Activated CD8-positive, alpha-beta memory T cell treated with anti-CD3 and anti-CD28 coated beads for 36 hours (primary cell): ENCODE measurements around the gene MEOX1. TPM values are rescaled to one million over a fixed set of nuclear protein-coding genes. Genes with fewer than 3 reads are reported as not detected.
"Not testable (repeated sequence)": the region's sequence is repeated elsewhere in the genome, so short reads cannot be mapped to it uniquely, and the experiment has no call there.

Experiments used
- CTCF ChIA-PET: fragments of 350-600 bp; sonication (Branson Sonifier 250); formaldehyde crosslinking; loops from one replicate; lab custom pipeline; 2021; ENCODE audit warnings: antibody characterized with exemption; lab: Charles Lee
- POLR2A ChIA-PET: fragments of 350-600 bp; sonication (Branson Sonifier 250); formaldehyde crosslinking; loops from one replicate; lab custom pipeline; 2021; ENCODE audit warnings: antibody characterized with exemption; lab: Charles Lee
- total RNA-seq, 2 experiments: library from RNA; stranded (reverse); gene quantifications; one replicate each; pipeline ENCODE4 v1.2.3, GENCODE V29; 2021

Gene MEOX1
- total RNA-seq, 2 experiments from 2014 or later = 0.42 to 0.55 TPM

DNA sequence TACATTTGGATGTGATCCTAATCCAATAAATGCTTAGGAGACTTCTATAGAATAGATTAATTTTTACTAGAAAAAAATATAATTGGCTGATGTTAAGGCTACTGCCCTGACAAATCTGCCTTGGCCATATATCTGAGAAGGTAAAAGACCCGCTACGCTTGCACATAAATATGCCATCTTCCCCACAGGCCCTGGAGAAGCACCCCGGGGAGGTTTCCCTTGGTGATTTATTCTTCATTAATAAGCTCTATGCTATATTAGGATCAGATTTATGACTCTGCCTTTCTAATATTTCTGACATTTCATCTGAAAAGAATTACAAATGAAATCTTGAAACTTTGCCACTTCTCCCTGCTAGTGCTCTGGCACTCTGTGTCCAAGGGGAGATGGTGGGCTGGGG lies 27.4 kb upstream of the MEOX1 start:
- POLR2A ChIA-PET = no interaction called here
- CTCF ChIA-PET = interaction anchor here (0.9 to 13.1 kb wide), 3 partner anchors 69 to 112 kb away, joined by 3 to 187 read pairs (median 4); partner anchors contain the start of gene SOST

DNA sequence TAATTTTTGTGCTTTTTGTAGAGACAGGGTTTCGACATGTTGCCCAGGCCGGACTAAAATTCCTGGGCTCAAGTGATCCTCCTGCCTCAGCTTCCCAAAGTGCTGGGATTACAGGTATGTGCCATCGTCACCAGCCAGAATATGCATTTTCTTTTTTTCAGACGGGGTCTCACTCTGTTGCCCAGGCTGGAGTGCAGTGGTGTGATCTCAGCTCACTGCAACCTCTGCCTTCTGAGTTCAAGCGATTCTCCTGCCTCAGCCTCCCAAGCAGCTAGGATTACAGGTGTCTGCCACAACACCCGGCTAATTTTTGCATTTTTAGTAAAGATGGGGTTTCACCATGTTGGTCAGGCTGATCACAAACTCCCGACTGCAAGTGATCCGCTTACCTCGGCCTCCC lies 25.2 kb upstream of the MEOX1 start:
- POLR2A ChIA-PET = interaction anchor here (0.7 kb wide), 1 partner anchor 92 kb away, joined by 6 read pairs; the partner anchor contains the start of gene DUSP3
- CTCF ChIA-PET = not testable (repeated sequence)

DNA sequence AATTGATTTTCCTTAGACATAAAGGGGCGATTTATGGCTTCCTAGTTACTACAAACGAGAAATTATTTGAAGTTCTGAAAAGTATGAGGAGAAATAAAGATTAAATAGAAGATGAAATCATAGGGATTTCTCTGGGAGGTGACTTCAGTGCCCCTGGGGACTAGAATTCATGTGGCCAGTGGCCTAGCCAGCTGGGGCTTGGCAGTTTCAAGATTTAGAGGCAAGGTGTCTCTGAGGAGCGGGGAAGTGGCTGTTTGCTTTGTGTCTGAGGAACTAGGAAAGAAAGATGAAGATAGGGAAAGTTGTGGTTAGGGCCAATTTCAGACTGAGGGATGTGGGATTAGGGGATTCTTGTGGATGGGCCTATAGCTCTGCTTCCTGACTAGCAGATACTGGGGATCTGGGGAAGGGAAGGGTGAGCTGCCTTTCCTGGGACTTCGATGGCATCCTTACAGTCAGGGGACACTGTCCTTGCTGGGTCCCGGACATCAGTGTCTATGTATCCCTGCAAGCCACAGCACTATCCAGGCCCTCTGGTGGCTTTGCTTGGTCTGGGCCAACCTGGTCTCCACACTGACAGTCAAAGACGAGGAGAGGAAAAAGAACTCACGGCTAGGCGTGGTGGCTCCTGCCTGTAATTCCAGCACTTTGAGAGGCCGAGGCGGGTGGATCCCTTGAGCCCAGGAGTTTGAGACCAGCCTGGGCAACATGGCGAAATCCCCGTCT lies 22.4 kb upstream of the MEOX1 start:
- CTCF ChIA-PET = interaction anchor here (0.9 to 2.1 kb wide), 4 partner anchors 10 to 107 kb away, joined by 4 to 5 read pairs (median 4); no protein-coding TSS in a partner anchor
- POLR2A ChIA-PET = no interaction called here

GRCh38 chr17:43680461-43680860 lies 18.7 kb upstream of the MEOX1 start:
- ChIA-PET CTCF (no interaction called here), POLR2A (no interaction called here)

GRCh38 chr17:43679911-43680310 lies 18.2 kb upstream of the MEOX1 start:
- POLR2A ChIA-PET = no interaction called here
- CTCF ChIA-PET = no interaction called here

DNA sequence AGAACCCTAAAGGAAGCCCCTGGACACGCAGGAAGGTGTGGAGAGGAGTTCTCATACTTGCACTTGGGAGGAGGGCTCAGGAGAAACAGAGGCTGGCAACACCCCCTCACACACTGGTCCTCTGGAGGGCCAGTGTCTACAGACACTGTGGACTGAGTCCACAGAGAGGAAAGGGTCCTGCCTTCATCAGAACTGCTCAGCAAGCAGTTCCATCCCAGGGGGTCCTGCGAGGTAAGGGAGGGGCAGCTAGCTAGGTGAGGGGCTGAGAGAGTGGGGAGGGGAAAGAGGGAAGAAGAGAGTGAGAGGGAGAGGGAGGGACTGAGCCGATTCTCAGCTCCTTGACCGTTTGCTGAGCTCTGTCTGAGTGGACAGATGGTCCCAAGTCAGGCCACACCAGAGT lies 17.7 kb upstream of the MEOX1 start:
- CTCF ChIA-PET = no interaction called here

DNA sequence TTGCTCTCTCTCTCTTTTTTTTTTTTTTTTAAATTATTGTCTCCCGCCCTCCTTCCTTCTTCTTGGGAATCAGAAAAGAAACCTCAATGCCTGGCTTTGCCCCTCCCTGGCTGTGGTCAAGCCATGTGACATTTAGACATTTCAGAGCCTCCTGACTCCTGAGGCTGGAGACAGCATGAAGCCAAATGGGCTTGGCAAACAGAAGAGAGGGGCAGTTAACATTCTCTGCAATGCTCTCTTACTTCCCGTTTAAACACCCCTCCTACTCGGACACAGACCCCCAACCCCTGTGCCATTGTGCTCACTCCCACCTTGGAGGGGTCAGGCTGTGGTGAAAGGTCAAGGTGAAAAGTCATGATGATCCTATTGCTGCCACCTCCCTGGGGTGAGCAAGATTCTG lies 14.7 kb upstream of the MEOX1 start:
- POLR2A ChIA-PET = no interaction called here
- CTCF ChIA-PET = interaction anchor here (1.0 to 1.2 kb wide), 2 partner anchors 85 to 155 kb away, joined by 3 to 4 read pairs; no protein-coding TSS in a partner anchor

More for the DNA sequence above, 17.7 kb upstream of the MEOX1 start:
- POLR2A ChIA-PET = no interaction called here

DNA sequence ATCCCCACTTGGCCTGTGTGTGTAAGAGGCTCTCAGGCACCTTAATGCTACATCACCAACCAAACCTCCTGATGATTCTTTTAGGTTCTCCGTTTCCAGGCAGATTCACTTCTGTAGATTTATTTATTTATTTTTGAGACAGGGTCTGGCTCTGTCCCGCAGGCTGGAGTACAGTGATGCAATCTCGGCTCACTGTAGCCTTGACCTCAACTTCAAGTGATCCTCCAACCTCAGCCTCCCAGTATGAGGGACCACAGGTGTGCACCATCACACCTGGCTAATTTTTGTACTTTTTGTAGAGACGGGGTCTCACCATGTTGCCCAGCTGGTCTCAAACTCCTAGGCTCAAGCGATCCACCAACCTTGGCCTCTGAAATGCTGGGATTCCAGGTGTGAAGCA lies 12.7 kb upstream of the MEOX1 start:
- POLR2A ChIA-PET = interaction anchor here (1.3 kb wide), 1 partner anchor 97 kb away, joined by 3 read pairs; no protein-coding TSS in a partner anchor
- CTCF ChIA-PET = interaction anchor here (0.8 to 2.0 kb wide), 14 partner anchors 10 to 111 kb away, joined by 3 to 8 read pairs (median 4); no protein-coding TSS in a partner anchor

- ChIA-PET CTCF (interaction anchor here (0.8 to 2.0 kb wide), 15 partner anchors 11 to 110 kb away, joined by 3 to 8 read pairs (median 4); no protein-coding TSS in a partner anchor), POLR2A (interaction anchor here (1.3 kb wide), 1 partner anchor 97 kb away, joined by 3 read pairs; no protein-coding TSS in a partner anchor)
Observed at GRCh38 chr17:43673516-43674323, 12.0 kb upstream of the MEOX1 start.

DNA sequence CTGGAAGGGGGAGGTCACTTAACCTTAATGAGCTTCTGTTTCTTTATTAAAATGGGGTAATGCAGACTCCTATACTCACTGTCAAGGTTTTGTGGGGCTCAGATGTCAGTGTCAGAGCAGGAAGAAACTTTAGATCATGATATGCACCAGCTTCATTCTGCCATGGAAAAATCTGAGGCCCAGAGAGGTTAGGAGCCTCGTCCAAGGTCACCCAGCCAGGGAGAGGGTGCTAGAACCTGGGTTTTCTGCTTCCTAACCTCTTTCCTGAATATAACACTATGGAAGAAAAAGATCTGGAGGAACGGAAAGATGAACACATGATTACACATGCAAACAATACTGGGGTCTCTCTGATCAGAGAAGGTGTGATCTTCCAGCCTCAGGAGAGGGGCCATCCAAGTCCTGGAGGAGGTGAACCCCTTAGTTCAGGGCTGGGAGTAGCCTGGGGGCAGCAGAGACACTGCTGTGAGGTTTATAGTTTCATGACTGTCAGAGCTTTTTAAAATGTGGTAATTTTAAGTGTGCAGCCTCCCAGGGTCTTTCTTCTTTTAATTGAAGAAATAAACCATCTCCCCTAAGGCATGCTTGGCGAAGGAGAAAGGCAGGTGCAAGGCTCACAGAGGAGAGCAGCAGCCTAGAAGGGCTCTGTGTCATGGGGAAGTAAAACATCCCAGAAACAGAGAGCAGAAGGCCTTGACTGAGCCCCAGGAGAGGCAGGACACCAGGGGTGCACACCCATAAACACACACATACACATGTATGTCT lies 10.2 kb upstream of the MEOX1 start:
- CTCF ChIA-PET = interaction anchor here (2.0 kb wide), 1 partner anchor 32 kb away, joined by 5 read pairs; no protein-coding TSS in a partner anchor

DNA sequence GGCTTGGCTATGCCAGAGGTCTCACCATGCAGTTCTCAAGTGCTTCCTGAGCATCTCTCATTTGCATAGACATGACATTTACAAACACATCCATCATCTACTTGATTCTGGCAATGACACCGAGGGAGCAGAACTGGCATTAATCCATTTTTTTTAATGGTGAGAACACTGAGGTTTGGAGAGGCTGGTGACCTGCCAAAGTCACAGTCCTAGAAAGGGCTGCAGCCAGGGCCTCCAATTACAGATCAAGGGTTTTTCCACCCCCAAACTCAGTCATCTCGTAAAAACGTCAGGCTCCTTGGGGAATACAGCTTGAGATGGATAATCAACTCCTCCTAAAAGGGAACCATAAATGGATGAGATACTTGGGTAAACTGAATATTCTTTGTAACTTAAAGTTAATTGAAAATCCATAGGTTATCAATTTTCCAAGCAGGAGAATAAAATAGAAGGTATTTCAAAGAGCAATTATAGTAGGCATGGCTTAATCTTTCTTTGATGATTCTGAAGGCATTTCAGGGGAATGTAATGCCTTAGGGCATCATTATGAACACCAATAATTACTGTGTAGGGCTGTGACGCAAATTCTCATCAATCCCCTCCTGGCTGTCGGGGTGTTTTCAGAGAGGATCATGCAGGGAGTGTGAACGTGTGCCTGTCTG lies 9.4 kb upstream of the MEOX1 start:
- ChIA-PET POLR2A (no interaction called here), CTCF (interaction anchor here (0.5 to 0.6 kb wide), 2 partner anchors 23 to 61 kb away, joined by 3 to 4 read pairs; no protein-coding TSS in a partner anchor)

More for the DNA sequence above, 10.2 kb upstream of the MEOX1 start:
- POLR2A ChIA-PET = no interaction called here

- ChIA-PET CTCF (interaction anchor here (0.5 to 0.6 kb wide), 2 partner anchors 23 to 61 kb away, joined by 3 to 4 read pairs; no protein-coding TSS in a partner anchor), POLR2A (no interaction called here)
Observed at GRCh38 chr17:43670645-43671030, 8.9 kb upstream of the MEOX1 start.

DNA sequence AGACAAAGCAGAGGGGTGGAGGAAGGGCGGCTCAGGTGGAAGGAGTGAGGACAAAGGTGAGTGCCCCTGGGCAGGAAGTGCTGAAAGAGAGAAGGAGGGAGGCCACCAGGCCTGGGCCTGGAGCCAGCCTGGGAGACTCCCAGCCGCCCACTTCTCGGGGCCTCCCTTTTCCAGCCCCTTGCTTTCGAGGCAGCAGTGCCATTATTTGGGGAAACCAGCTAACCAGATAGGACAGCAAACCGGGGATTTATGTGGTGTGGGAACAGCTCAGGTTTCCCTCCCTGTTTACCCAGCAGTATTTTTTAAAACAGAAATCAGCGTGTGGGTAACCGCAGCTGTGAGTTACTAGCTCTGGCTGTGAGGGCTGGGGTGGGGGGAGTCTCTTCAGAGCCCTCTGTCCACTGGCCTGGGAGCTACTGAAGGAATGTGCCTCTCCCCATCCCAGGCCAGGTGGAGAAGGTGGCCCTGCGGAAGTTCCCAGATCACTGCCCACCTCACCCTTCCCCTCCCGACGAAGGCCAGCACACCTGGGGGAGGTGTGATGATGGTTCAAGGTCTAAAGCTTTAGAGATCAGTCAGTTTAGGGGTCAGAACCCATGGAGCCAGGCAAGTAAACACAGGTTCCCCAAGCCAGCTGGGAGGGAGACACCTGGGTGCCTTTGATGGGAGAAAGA lies 8.4 kb upstream of the MEOX1 start:
- POLR2A ChIA-PET = no interaction called here
- CTCF ChIA-PET = interaction anchor here (0.5 to 0.6 kb wide), 2 partner anchors 22 to 62 kb away, joined by 3 to 4 read pairs; no protein-coding TSS in a partner anchor

- POLR2A ChIA-PET = interaction anchor here (0.9 kb wide), 1 partner anchor 59 kb away, joined by 6 read pairs; no protein-coding TSS in a partner anchor
- CTCF ChIA-PET = interaction anchor here (1.2 kb wide), 1 partner anchor 184 kb away, joined by 3 read pairs; the partner anchor contains the start of gene DHX8
Observed at GRCh38 chr17:43667947-43668348, 6.2 kb upstream of the MEOX1 start.

- ChIA-PET CTCF (interaction anchor here (1.2 kb wide), 1 partner anchor 184 kb away, joined by 3 read pairs; the partner anchor contains the start of gene DHX8), POLR2A (interaction anchor here (0.9 kb wide), 1 partner anchor 58 kb away, joined by 6 read pairs; no protein-coding TSS in a partner anchor)
Observed at GRCh38 chr17:43667506-43667905, 5.8 kb upstream of the MEOX1 start.

GRCh38 chr17:43665937-43666236 lies 4.2 kb upstream of the MEOX1 start:
- ChIA-PET CTCF (interaction anchor here (2.5 kb wide), 1 partner anchor 88 kb away, joined by 10 read pairs; no protein-coding TSS in a partner anchor), POLR2A (no interaction called here)
